Caco-2 (cell line): ENCODE results near the gene FBXL16. TPM values are rescaled to one million over a fixed set of nuclear protein-coding genes. Genes with fewer than 3 reads are reported as not detected.
A peak's percentile ranks its signal among the peaks of the same experiment; 100 is the strongest.

Experiments
- BruUV-seq: library from RNA; stranded (reverse); fragments of 400-500 nt; replicated peaks from 2 replicates; lab custom pipeline; 2021; lab: Mats Ljungman, UMichigan
- CTCF ChIA-PET: fragments of 300-600 bp; sonication (Branson Sonifier 250); formaldehyde crosslinking; loops from one replicate; lab custom pipeline; 2022; ENCODE audit warnings: antibody characterized with exemption; lab: Charles Lee
- POLR2A ChIA-PET: fragments of 300-600 bp; sonication (Branson Sonifier 250); formaldehyde crosslinking; loops from one replicate; lab custom pipeline; 2022; ENCODE audit warnings: antibody characterized with exemption; lab: Charles Lee
- DNase-seq, 2 experiments: peaks; one replicate each; pipeline versions ENCODE4 v3.0.0 to v3.0.0-alpha.2; 2020 to 2022
- H3K27me3 ChIP-seq: replicated peaks from 2 replicates; pipeline ENCODE4 v1.6.0; 2011; ENCODE audit warnings: low read length; ENCODE audit not compliant: control insufficient read depth, insufficient read depth
- H3K36me3 ChIP-seq: 2 replicates; pipeline ENCODE4 v1.5.1; 2011; ENCODE audit warnings: low read length; ENCODE audit not compliant: control insufficient read depth, insufficient read depth
- H3K4me1 ChIP-seq: fragments of 250-450 bp; sonication (Bioruptor Pico); 2 replicates; pipeline ENCODE4 v1.5.1; 2020; ENCODE audit warnings: mild to moderate bottlenecking
- H3K4me3 ChIP-seq: 2 replicates; pipeline ENCODE4 v1.5.1; 2011; ENCODE audit warnings: low read depth, mild to moderate bottlenecking, control low read depth, low read length
- H3K9me3 ChIP-seq: fragments of 250-450 bp; sonication (Bioruptor Pico); 2 replicates; pipeline ENCODE4 v1.5.1; 2020; ENCODE audit warnings: mild to moderate bottlenecking, moderate library complexity
- H3K27ac Mint-ChIP-seq: one replicate; pipeline ENCODE4 v1.8.0; 2022; ENCODE audit warnings: mixed read lengths; ENCODE audit not compliant: unreplicated experiment
- H3K27me3 Mint-ChIP-seq: one replicate; pipeline ENCODE4 v1.8.0; 2022; ENCODE audit warnings: mixed read lengths; ENCODE audit not compliant: insufficient read depth, unreplicated experiment
- H3K36me3 Mint-ChIP-seq: one replicate; pipeline ENCODE4 v1.8.0; 2022; ENCODE audit warnings: mild to moderate bottlenecking, mixed read lengths; ENCODE audit not compliant: insufficient read depth, unreplicated experiment
- H3K4me1 Mint-ChIP-seq: one replicate; pipeline ENCODE4 v1.8.0; 2022; ENCODE audit warnings: low read depth, mixed read lengths; ENCODE audit not compliant: unreplicated experiment
- H3K4me3 Mint-ChIP-seq: one replicate; pipeline ENCODE4 v1.8.0; 2022; ENCODE audit warnings: mild to moderate bottlenecking, moderate library complexity, mixed read lengths; ENCODE audit not compliant: unreplicated experiment
- H3K9me3 Mint-ChIP-seq: one replicate; pipeline ENCODE4 v1.8.0; 2022; ENCODE audit warnings: mixed read lengths; ENCODE audit not compliant: unreplicated experiment
- intact Hi-C: fragments of 100-400 bp; cut with micrococcal nuclease; formaldehyde crosslinking; loops from one replicate; pipeline ENCODE4 v1.10.0; 2022; ENCODE audit not compliant: unreplicated experiment
- total RNA-seq: library from RNA; stranded (reverse); gene quantifications from 2 replicates; pipeline ENCODE4 v1.2.3, GENCODE V29; 2022
- TF ChIP-seq, protein P1 (sequence below), 2 experiments: fragments of 200-600 bp in 1 of 2; IDR thresholded peaks; 1 replicate in 1 of 2; 2 replicates in 1 of 2; pipeline versions ENCODE4 v1.5.1 to v1.8.0; 2011 to 2022; ENCODE audit warnings: antibody characterized with exemption in 1 of 2, control low read depth in 1 of 2, inconsistent platforms in 1 of 2, low read depth in 1 of 2, low read length in 1 of 2, mild to moderate bottlenecking in 1 of 2, moderate library complexity in 1 of 2; ENCODE audit not compliant: insufficient read depth in 1 of 2, severe bottlenecking in 1 of 2, unreplicated experiment in 1 of 2

The FBXL16 gene
- total RNA-seq, 1 experiment from 2014 or later, result 10.5 TPM

DNA sequence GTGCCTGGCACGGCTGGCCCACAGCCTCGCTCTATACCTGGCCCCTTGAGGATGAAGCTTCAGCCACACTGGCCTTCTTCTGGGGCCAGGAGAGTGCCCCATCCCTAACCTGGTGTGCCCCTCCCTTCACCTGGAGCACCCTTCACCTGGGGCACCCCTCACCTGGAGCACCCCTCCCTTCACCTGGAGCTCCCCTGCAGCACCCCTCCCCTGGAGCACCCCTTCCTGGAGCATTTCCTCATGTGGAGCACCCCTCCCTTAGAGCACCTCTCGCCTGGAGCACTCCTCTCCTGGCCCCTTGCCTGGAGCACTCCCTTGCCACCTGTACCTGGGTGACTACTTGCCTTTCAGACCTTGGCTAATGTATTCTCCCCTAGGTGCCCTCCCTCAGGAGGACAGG, 2.4 kb upstream of the FBXL16 start:
- TF ChIP-seq, protein P1, sequence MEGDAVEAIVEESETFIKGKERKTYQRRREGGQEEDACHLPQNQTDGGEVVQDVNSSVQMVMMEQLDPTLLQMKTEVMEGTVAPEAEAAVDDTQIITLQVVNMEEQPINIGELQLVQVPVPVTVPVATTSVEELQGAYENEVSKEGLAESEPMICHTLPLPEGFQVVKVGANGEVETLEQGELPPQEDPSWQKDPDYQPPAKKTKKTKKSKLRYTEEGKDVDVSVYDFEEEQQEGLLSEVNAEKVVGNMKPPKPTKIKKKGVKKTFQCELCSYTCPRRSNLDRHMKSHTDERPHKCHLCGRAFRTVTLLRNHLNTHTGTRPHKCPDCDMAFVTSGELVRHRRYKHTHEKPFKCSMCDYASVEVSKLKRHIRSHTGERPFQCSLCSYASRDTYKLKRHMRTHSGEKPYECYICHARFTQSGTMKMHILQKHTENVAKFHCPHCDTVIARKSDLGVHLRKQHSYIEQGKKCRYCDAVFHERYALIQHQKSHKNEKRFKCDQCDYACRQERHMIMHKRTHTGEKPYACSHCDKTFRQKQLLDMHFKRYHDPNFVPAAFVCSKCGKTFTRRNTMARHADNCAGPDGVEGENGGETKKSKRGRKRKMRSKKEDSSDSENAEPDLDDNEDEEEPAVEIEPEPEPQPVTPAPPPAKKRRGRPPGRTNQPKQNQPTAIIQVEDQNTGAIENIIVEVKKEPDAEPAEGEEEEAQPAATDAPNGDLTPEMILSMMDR (IDR thresholded peaks at IDR 0.05; ENCODE audit: insufficient read depth in 1 of 2, low read depth in 1 of 2, low read length in 1 of 2, severe bottlenecking in 1 of 2, unreplicated experiment in 1 of 2), result no peak
- DNase-seq, result no peak
- POLR2A ChIA-PET, result no interaction called here
- CTCF ChIA-PET, result no interaction called here
- BruUV-seq, result no TSS peak
- Histone ChIP-seq H3K9me3 (no peaks in the 10 kb centered on the region), H3K27me3 (no peaks in the 10 kb centered on the region; the same call in 1 of the 2 replicates), H3K4me1 (peaks cover 6% of the 10 kb centered on the region; the same call in 1 of the 2 replicates), H3K36me3 (no peaks in the 10 kb centered on the region), H3K4me3 (no peak overlapping the region)
- H3K4me1 Mint-ChIP-seq, result peaks cover 7% of the 10 kb centered on the region
- H3K4me3 Mint-ChIP-seq, result no peak overlapping the region
- peaks cover 7% of the 10 kb centered on the region for H3K36me3 Mint-ChIP-seq
- intact Hi-C loops, result no loop called here
- H3K9me3 Mint-ChIP-seq, result no peaks in the 10 kb centered on the region
- H3K27me3 Mint-ChIP-seq, result peaks cover 6% of the 10 kb centered on the region
- no peak overlapping the region for H3K27ac Mint-ChIP-seq

DNA sequence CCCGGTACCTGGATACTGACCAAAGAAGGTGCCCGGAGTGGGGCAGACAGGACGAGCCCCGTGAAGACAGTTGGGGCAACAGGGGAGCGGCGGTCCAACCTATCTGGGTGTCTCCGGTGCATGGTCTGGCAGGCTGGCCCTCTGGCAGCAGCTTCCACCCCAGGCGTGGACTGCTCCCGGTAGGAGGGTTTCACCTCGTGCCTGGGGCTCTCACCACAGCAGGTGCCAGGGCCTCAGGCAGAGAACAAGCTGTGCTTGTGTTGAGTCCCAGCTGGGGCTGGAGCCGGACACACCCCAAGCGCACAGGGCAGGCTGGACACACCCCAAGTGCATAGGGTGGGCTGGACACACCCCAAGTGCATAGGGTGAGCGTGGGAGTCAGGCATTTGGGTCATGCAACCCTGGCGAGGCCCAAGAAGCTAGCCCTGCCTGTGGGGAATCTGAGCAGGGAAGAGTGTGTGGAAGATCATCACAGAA, 1.5 kb upstream of the FBXL16 start:
- Histone ChIP-seq H3K27me3 (no peaks in the 10 kb centered on the region; the same call in none of the 2 replicates), H3K9me3 (no peaks in the 10 kb centered on the region), H3K36me3 (no peaks in the 10 kb centered on the region), H3K4me3 (no peak overlapping the region), H3K4me1 (peaks cover 6% of the 10 kb centered on the region; the same call in 1 of the 2 replicates)
- ChIA-PET CTCF (interaction anchor here (0.6 to 0.8 kb wide), 2 partner anchors 19 to 59 kb away, joined by 3 to 4 read pairs; partner anchors contain the start of genes CCDC78 and HAGHL), POLR2A (interaction anchor here (1.0 kb wide), 1 partner anchor 14 kb away, joined by 4 read pairs; the partner anchor contains the start of gene ANTKMT)
- peaks cover 13% of the 10 kb centered on the region for H3K27me3 Mint-ChIP-seq
- intact Hi-C loops, result no loop called here
- no peaks in the 10 kb centered on the region for H3K9me3 Mint-ChIP-seq
- H3K4me1 Mint-ChIP-seq, result no peaks in the 10 kb centered on the region
- no peak overlapping the region for H3K4me3 Mint-ChIP-seq
- TF ChIP-seq, protein P1 (IDR thresholded peaks at IDR 0.05; ENCODE audit: insufficient read depth in 1 of 2, low read depth in 1 of 2, low read length in 1 of 2, severe bottlenecking in 1 of 2, unreplicated experiment in 1 of 2), result no peak
- peaks cover 4% of the 10 kb centered on the region for H3K36me3 Mint-ChIP-seq
- DNase-seq, result no peak
- no TSS peak for BruUV-seq
- no peak overlapping the region for H3K27ac Mint-ChIP-seq

DNA sequence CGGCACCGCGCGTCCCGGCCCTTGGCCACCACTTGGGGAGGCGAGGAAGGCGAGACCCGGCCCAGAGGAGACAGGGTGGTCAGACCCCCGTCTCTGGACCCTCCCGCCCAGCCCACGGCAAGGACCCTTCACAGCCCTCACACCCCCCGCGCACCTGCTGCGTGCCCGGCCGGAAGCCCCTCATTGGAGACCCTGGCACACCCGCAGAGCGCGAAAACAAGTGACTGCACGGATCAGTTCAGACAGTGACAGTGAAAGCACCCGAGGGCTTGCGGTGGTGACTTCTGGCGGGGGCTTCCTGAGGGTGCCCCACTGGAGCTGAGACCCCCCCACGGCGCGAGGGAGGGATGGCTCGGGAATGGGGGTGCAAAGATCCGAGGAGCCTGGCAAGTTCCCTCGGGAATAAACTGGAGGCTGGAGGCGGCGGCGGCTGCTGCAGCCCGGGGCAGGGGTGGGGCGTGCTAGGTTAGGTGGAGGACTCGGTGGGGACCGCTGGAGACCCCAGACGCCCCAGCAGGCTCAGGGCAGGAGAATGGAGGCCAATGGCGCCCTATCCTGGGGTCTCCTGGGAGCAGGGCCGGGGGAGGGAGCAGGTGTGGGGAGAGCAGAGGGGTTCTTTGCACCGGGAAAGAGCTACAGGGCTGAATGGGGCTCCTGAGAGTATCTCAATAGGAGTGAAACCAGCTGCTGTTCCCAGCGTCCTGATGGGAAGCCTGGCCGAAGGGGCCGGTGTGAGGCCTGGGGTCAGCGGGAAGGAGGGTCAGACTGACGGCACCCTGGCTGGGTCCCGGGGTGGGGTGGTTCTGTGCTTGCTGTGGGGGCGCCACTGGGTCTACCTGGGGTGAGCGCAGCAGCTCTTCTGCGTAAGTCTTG, 824 bp upstream of the FBXL16 start:
- H3K9me3 ChIP-seq, result no peaks in the 10 kb centered on the region
- POLR2A ChIA-PET, result interaction anchor here (1.0 kb wide), 2 partner anchors 15 kb away, joined by 3 to 4 read pairs; partner anchors contain the start of gene ANTKMT
- H3K4me1 ChIP-seq, result peaks cover 6% of the 10 kb centered on the region; the same call in 1 of the 2 replicates
- Mint-ChIP-seq H3K27me3 (peaks cover 14% of the 10 kb centered on the region), H3K4me3 (peak overlapping the region; percentile 11), H3K36me3 (peaks cover 6% of the 10 kb centered on the region), H3K27ac (no peak overlapping the region), H3K9me3 (no peaks in the 10 kb centered on the region), H3K4me1 (no peaks in the 10 kb centered on the region)
- CTCF ChIA-PET, result interaction anchor here (0.6 to 0.8 kb wide), 2 partner anchors 20 to 59 kb away, joined by 3 to 4 read pairs; partner anchors contain the start of genes CCDC78 and HAGHL
- no peaks in the 10 kb centered on the region for H3K36me3 ChIP-seq
- intact Hi-C loops, result no loop called here
- no peaks in the 10 kb centered on the region; the same call in none of the 2 replicates for H3K27me3 ChIP-seq
- H3K4me3 ChIP-seq, result peak overlapping the region; percentile 26
- no TSS peak for BruUV-seq
- no peak for DNase-seq
- TF ChIP-seq, protein P1 (IDR thresholded peaks at IDR 0.05; ENCODE audit: insufficient read depth in 1 of 2, low read depth in 1 of 2, low read length in 1 of 2, severe bottlenecking in 1 of 2, unreplicated experiment in 1 of 2), result no peak
